Right renal cortex interstitium (tissue), 3 donors: ENCODE results near the gene LHX4. TPM values are rescaled to one million over a fixed set of nuclear protein-coding genes. Genes with fewer than 3 reads are reported as not detected.

ENCODE experiments used
- DNase-seq, 3 donors: peaks; one replicate each; pipeline ENCODE4 v3.0.0-alpha.2; 2013; ENCODE audit warnings: low read depth in 3 of 3, low spot score in 2 of 3
- polyA plus RNA-seq, 3 donors: library from polyadenylated mRNA; unstranded; fragments of 120-200 nt; gene quantifications; one replicate each; pipeline ENCODE4 v1.2.1, GENCODE V29; 2013; ENCODE audit not compliant: insufficient read length in 3 of 3

Gene LHX4
- 1 to 10 TPM; 1.0 to 1.5 (median 1.3) TPM for polyA plus RNA-seq

- no peak for DNase-seq
These were observed at the start of gene LHX4 for GRCh38 chr1:180229483-180230415. TSS of gene LHX4 (plus strand) at chr1:180230264. CDS start at chr1:180230530, 266 bp downstream.

GRCh38 chr1:180181048-180181447 is 49.0 kb upstream of the LHX4 start:
- DNase-seq = no peak

GRCh38 chr1:180181996-180182642 is 47.9 kb upstream of the LHX4 start:
- DNase-seq = no peak

GRCh38 chr1:180182643-180183311 is 47.3 kb upstream of the LHX4 start:
- DNase-seq = no peak

DNA sequence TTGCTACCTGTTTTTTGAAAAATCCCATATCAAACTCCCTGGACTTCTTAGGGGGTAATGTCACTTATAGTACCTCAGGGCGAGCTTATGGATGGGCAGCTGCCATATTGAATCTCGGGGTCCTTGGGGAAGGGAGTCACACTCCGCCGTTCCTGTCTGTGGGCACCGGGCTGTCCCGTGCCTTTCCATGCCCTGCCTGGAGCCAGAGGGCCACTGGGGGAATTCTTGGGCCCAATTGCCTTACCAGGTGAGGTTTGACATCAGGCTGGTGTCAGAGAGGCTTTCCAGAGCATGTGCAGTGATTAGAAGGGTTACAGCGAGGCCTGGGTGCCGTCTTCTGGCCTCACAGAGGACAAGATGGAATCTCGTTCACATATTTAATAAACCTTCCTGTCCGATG is 46.6 kb upstream of the LHX4 start:
- DNase-seq = no peak

- no peak for DNase-seq
These were observed 46.0 kb upstream of the LHX4 start for GRCh38 chr1:180184041-180184440.

GRCh38 chr1:180185281-180185680 is 44.8 kb upstream of the LHX4 start:
- no peak for DNase-seq

GRCh38 chr1:180185971-180186645 is 44.0 kb upstream of the LHX4 start:
- DNase-seq = no peak

- no peak for DNase-seq
These were observed 43.2 kb upstream of the LHX4 start for GRCh38 chr1:180186831-180187230.

- DNase-seq = no peak
These were observed 42.4 kb upstream of the LHX4 start for GRCh38 chr1:180187626-180188025.

DNA sequence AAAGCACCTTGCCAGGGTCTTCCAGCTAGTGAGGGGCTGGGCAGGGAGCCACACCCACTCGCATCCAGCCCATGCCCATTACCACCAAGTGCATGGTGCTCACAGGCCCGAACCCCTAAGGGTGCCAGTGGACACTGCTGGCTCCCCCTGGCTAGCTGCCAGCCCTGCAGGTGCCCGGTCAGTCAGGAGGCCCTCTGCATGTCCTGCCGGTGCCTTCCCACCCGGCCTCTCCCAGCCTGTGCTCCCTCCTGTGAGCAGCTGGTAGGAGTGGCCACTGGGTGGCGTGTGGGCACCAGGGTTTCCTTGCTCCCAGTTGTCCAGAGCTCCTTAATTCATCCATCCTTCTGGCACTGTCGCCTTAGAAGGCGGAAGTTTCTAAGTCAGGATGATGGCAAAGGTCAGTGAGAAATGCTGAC is 42.0 kb upstream of the LHX4 start:
- peak; percentile 40 to 53 (median 46) for DNase-seq

DNA sequence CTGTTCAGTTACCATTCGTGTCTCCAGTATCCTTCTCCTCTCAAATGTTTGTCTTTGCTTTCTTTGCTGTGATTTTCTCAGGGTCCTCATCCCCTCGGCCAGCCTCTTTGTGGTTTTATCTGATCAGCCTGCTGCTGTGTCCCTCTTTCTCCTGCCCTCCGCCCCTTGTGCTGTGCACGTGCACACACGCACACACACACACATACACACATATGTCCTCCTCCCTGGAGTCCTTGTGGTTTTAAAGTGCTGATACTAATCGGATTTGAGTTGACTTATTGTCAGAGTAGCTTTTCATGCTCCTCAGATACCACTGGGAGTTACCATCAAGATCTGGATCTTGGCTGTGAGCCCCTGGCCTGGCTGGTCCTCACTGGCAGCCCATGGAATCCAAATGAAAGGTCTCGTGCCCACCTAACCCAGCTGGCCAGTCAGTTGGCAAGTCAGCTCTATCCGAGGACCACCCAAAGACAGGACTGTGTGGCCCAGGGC is 41.3 kb upstream of the LHX4 start:
- no peak for DNase-seq

DNA sequence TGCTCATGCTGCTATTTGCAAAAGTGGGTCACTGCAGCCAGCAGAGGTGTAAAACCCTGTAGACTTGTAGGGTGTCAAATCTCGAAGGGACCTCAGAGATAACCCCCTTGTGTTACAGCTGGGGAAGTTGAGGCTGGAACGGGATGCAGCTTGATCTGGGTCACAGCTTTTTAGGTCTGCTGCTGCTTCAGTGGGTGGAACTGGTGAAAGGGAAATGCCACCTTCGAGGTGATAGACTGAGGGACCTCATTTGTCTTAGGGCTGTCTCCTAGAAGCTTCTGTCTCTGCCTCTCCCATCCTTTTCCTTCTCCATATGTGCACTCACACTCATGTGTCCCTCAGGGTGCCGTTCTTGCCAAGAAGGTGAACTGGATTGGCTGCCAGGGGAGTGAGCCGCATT is 40.0 kb upstream of the LHX4 start:
- no peak for DNase-seq

DNA sequence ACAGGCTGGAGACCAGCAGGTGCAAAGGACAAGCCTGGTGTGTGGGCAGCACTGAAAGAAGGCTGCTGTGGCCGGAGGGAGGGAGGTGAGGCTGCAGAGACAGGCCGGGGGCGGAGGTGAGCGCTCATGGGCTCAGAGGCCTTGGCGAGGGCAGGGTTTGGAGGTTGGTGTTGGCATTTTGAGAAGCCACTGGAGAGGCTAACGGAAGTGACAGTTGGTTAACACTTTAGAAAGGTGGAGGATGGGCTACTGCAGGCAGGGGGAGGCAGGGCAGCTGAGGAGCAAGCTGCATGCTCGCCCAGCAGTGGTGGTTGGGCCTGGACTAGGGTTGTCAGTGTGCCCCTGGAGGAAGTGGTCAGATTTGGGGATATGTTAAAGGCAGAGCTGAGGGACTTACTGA is 37.9 kb upstream of the LHX4 start:
- no peak for DNase-seq

GRCh38 chr1:180193141-180194047 is 36.7 kb upstream of the LHX4 start:
- DNase-seq = no peak

DNA sequence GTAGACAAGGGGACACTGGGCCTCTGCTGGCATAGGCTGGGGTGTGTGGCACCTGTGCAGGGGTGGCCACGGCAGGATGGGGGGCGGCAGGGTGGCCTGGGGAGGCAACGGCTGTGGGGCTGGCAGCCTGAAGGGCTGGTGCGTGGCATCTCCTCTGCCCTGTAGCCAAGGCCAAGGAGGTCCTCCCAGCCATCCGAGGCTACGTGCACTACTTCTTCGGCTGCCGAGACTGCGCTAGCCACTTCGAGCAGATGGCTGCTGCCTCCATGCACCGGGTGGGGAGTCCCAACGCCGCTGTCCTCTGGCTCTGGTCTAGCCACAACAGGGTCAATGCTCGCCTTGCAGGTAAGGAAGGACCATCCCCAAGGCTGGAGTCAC is 36.0 kb upstream of the LHX4 start:
- no peak for DNase-seq

GRCh38 chr1:180194546-180195207 is 35.4 kb upstream of the LHX4 start:
- no peak for DNase-seq

GRCh38 chr1:180195401-180195800 is 34.7 kb upstream of the LHX4 start:
- DNase-seq = no peak

- DNase-seq = no peak
These were observed 34.1 kb upstream of the LHX4 start for GRCh38 chr1:180195916-180196315.
